H9 (cell line): ENCODE data around the gene PLEKHG3. TPM values are rescaled to one million over a fixed set of nuclear protein-coding genes. Genes with fewer than 3 reads are reported as not detected.

Experiments
- DNase-seq: peaks from one replicate; pipeline ENCODE4 v3.0.0-alpha.2; 2017
- H2AFZ ChIP-seq: one replicate; pipeline ENCODE4 v1.6.1; 2013; ENCODE audit warnings: mild to moderate bottlenecking, low read length, control low read depth, moderate library complexity
- H2AK5ac ChIP-seq: 2 replicates; pipeline ENCODE4 v1.6.1; 2013; ENCODE audit warnings: low read length, control low read depth, mixed read lengths; ENCODE audit not compliant: insufficient read length
- H2BK120ac ChIP-seq: one replicate; pipeline ENCODE4 v1.6.1; 2013; ENCODE audit warnings: low read depth, mild to moderate bottlenecking, low read length, control low read depth, inconsistent platforms; ENCODE audit not compliant: poor library complexity, severe bottlenecking
- H2BK12ac ChIP-seq: 2 replicates; pipeline ENCODE4 v1.6.1; 2013; ENCODE audit warnings: low read length, control low read depth, mixed read lengths, low read depth; ENCODE audit not compliant: insufficient read length
- H2BK15ac ChIP-seq: 2 replicates; pipeline ENCODE4 v1.6.1; 2013; ENCODE audit warnings: low read depth, low read length, control low read depth
- H2BK20ac ChIP-seq: one replicate; pipeline ENCODE4 v1.6.1; 2013; ENCODE audit warnings: low read depth, mild to moderate bottlenecking, low read length, control low read depth, inconsistent platforms; ENCODE audit not compliant: poor library complexity, severe bottlenecking
- H2BK5ac ChIP-seq: 2 replicates; pipeline ENCODE4 v1.6.1; 2013; ENCODE audit warnings: low read length, control low read depth, mixed read lengths; ENCODE audit not compliant: insufficient read length
- H3K14ac ChIP-seq: 2 replicates; pipeline ENCODE4 v1.6.1; 2013; ENCODE audit warnings: low read length, control low read depth; ENCODE audit not compliant: insufficient read depth
- H3K18ac ChIP-seq: 2 replicates; pipeline ENCODE4 v1.6.1; 2013; ENCODE audit warnings: low read depth, mild to moderate bottlenecking, mixed read lengths, low read length, control low read depth; ENCODE audit not compliant: insufficient read length
- H3K23ac ChIP-seq: 2 replicates; pipeline ENCODE4 v1.6.1; 2013; ENCODE audit warnings: low read length, control low read depth, mixed read lengths, low read depth; ENCODE audit not compliant: insufficient read length
- H3K23me2 ChIP-seq: 2 replicates; pipeline ENCODE4 v1.6.1; 2013; ENCODE audit warnings: low read depth, mild to moderate bottlenecking, mixed read lengths, low read length, control low read depth; ENCODE audit not compliant: insufficient read length, poor library complexity, severe bottlenecking
- H3K27ac ChIP-seq: 2 replicates; pipeline ENCODE4 v1.5.1; 2013; ENCODE audit warnings: low read length, control low read depth, mixed read lengths, low read depth; ENCODE audit not compliant: insufficient read length
- H3K27me3 ChIP-seq: 2 replicates; pipeline ENCODE4 v1.6.1; 2013; ENCODE audit warnings: low read length, control low read depth, inconsistent platforms; ENCODE audit not compliant: insufficient read depth
- H3K4ac ChIP-seq: 2 replicates; pipeline ENCODE4 v1.6.1; 2013; ENCODE audit warnings: low read depth, mild to moderate bottlenecking, control low read depth, inconsistent platforms, low read length, moderate library complexity
- H3K4me1 ChIP-seq: 2 replicates; pipeline ENCODE4 v1.6.1; 2013; ENCODE audit warnings: low read length, control low read depth, inconsistent platforms; ENCODE audit not compliant: insufficient read depth
- H3K4me2 ChIP-seq: 2 replicates; pipeline ENCODE4 v1.6.1; 2013; ENCODE audit warnings: low read length, control low read depth, mixed read lengths; ENCODE audit not compliant: insufficient read length, insufficient read depth
- H3K56ac ChIP-seq: 2 replicates; pipeline ENCODE4 v1.6.1; 2013; ENCODE audit warnings: low read depth, mild to moderate bottlenecking, mixed read lengths, low read length, control low read depth; ENCODE audit not compliant: insufficient read length
- H3K79me1 ChIP-seq: 2 replicates; pipeline ENCODE4 v1.6.1; 2013; ENCODE audit warnings: low read depth, mild to moderate bottlenecking, moderate library complexity, low read length, control low read depth, inconsistent platforms; ENCODE audit not compliant: insufficient read depth, poor library complexity, severe bottlenecking
- H3K79me2 ChIP-seq: 2 replicates; pipeline ENCODE4 v1.6.1; 2013; ENCODE audit warnings: low read length, control low read depth, inconsistent platforms; ENCODE audit not compliant: insufficient read depth
- H3K9ac ChIP-seq: 2 replicates; pipeline ENCODE4 v1.6.1; 2013; ENCODE audit warnings: low read length, control low read depth, mixed read lengths; ENCODE audit not compliant: insufficient read length; ENCODE audit errors: extremely low read depth
- H3K9me3 ChIP-seq: one replicate; pipeline ENCODE4 v1.6.1; 2013; ENCODE audit warnings: low read depth, low read length, inconsistent platforms; ENCODE audit not compliant: control insufficient read depth
- H3T11ph ChIP-seq: one replicate; pipeline ENCODE4 v1.6.1; 2013; ENCODE audit warnings: mild to moderate bottlenecking, low read length, control low read depth, inconsistent platforms
- H4K20me1 ChIP-seq: one replicate; pipeline ENCODE4 v1.6.1; 2013; ENCODE audit not compliant: control insufficient read depth, insufficient read length, insufficient read depth
- H4K5ac ChIP-seq: 2 replicates; pipeline ENCODE4 v1.6.1; 2013; ENCODE audit warnings: low read depth, mild to moderate bottlenecking, mixed read lengths, low read length, control low read depth; ENCODE audit not compliant: insufficient read length
- H4K8ac ChIP-seq: replicated peaks from 2 replicates; pipeline ENCODE4 v1.6.1; 2013; ENCODE audit warnings: low read length, control low read depth, mixed read lengths, low read depth; ENCODE audit not compliant: insufficient read length
- H4K91ac ChIP-seq: 2 replicates; pipeline ENCODE4 v1.6.1; 2013; ENCODE audit warnings: low read depth, mild to moderate bottlenecking, moderate library complexity, mixed read lengths, low read length, control low read depth; ENCODE audit not compliant: insufficient read length
- H3K27ac Mint-ChIP-seq, 3 experiments: 2 replicates in 2 of 3; 3 replicates in 1 of 3; pipeline ENCODE4 v1.8.0; 2020 to 2021; ENCODE audit warnings: mixed read lengths in 3 of 3, mild to moderate bottlenecking in 1 of 3, moderate library complexity in 1 of 3
- H3K27me3 Mint-ChIP-seq: 2 replicates; pipeline ENCODE4 v1.8.0; 2021; ENCODE audit warnings: low read depth, mild to moderate bottlenecking, moderate library complexity, mixed read lengths
- H3K36me3 Mint-ChIP-seq, 3 experiments: 2 replicates in 2 of 3; 3 replicates in 1 of 3; pipeline ENCODE4 v1.8.0; 2020 to 2021; ENCODE audit warnings: low read depth in 3 of 3, mixed read lengths in 3 of 3; ENCODE audit not compliant: insufficient read depth in 1 of 3
- H3K4me1 Mint-ChIP-seq, 2 experiments: 2 replicates each; pipeline ENCODE4 v1.8.0; 2020; ENCODE audit warnings: mixed read lengths in 2 of 2
- H3K4me3 Mint-ChIP-seq, 2 experiments: 2 replicates in 1 of 2; 3 replicates in 1 of 2; pipeline ENCODE4 v1.8.0; 2020 to 2021; ENCODE audit warnings: mild to moderate bottlenecking in 2 of 2, mixed read lengths in 2 of 2, moderate library complexity in 1 of 2
- H3K9me3 Mint-ChIP-seq, 2 experiments: 2 replicates in 1 of 2; 3 replicates in 1 of 2; pipeline ENCODE4 v1.8.0; 2020; ENCODE audit warnings: mild to moderate bottlenecking in 2 of 2, mixed read lengths in 2 of 2, moderate library complexity in 1 of 2
- WGBS: extraction: QIAGEN DNeasy Blood & Tissue Kit; methylation state at CpG from one replicate; pipeline ENCODE4 v1.1.7; 2013; ENCODE audit warnings: missing lambda C conversion rate, low lambda C conversion rate, mixed read lengths; ENCODE audit not compliant: insufficient read length; ENCODE audit errors: extremely low coverage; 5-methylcytosine and 5-hydroxymethylcytosine counted together
- total RNA-seq: library from RNA; stranded (reverse); gene quantifications from 2 replicates; pipeline ENCODE4 v1.2.1, GENCODE V29; 2021
- TF ChIP-seq, protein P1 (sequence below): fragments of 200-600 bp; sonication (generic); conservative IDR thresholded peaks from 3 replicates; pipeline ENCODE4 v1.8.0; 2021; ENCODE audit warnings: antibody characterized with exemption, mild to moderate bottlenecking

The PLEKHG3 gene
- total RNA-seq, 1 experiment from 2014 or later = 48.5 TPM

GRCh38 chr14:64786296-64787149 lies 82.3 kb downstream of the PLEKHG3 start:
- DNase-seq = no peak
- no peak overlapping the region for H3K18ac ChIP-seq
- H4K5ac ChIP-seq = no peak overlapping the region
- H2BK20ac ChIP-seq = no peak overlapping the region
- WGBS = no CpG with 5 or more reads among the region's 24 CpGs
- no peak overlapping the region for H3K9ac ChIP-seq
- no peak overlapping the region for H2AK5ac ChIP-seq
- H3K4me3 Mint-ChIP-seq = no peak overlapping the region
- no peak overlapping the region for H2BK12ac ChIP-seq
- peaks cover 4% of the 10 kb centered on the region for H4K20me1 ChIP-seq
- no peaks in the 10 kb centered on the region for H3K36me3 Mint-ChIP-seq
- H3K27ac Mint-ChIP-seq = peak overlapping the region in 1 of 3 experiments; percentile 91; a peak in 2 of 7 replicates
- no peaks in the 10 kb centered on the region for H3K27me3 ChIP-seq
- no peak overlapping the region for H2AFZ ChIP-seq
- no peaks in the 10 kb centered on the region for H3K9me3 Mint-ChIP-seq
- no peaks in the 10 kb centered on the region for H3K79me2 ChIP-seq
- H3K56ac ChIP-seq = no peak overlapping the region
- TF ChIP-seq, protein P1, sequence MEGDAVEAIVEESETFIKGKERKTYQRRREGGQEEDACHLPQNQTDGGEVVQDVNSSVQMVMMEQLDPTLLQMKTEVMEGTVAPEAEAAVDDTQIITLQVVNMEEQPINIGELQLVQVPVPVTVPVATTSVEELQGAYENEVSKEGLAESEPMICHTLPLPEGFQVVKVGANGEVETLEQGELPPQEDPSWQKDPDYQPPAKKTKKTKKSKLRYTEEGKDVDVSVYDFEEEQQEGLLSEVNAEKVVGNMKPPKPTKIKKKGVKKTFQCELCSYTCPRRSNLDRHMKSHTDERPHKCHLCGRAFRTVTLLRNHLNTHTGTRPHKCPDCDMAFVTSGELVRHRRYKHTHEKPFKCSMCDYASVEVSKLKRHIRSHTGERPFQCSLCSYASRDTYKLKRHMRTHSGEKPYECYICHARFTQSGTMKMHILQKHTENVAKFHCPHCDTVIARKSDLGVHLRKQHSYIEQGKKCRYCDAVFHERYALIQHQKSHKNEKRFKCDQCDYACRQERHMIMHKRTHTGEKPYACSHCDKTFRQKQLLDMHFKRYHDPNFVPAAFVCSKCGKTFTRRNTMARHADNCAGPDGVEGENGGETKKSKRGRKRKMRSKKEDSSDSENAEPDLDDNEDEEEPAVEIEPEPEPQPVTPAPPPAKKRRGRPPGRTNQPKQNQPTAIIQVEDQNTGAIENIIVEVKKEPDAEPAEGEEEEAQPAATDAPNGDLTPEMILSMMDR = no peak
- H3K23me2 ChIP-seq = no peaks in the 10 kb centered on the region
- no peak overlapping the region for H2BK120ac ChIP-seq
- no peak overlapping the region for H3K14ac ChIP-seq
- H3K23ac ChIP-seq = no peak overlapping the region
- no peak overlapping the region for H4K91ac ChIP-seq
- H3K79me1 ChIP-seq = no peaks in the 10 kb centered on the region
- H2BK15ac ChIP-seq = no peak overlapping the region; the same call in 1 of the 2 replicates
- no peak overlapping the region for H2BK5ac ChIP-seq
- H3K9me3 ChIP-seq = no peaks in the 10 kb centered on the region
- H4K8ac ChIP-seq = no peak overlapping the region
- H3T11ph ChIP-seq = no peak overlapping the region
- no peak overlapping the region for H3K4ac ChIP-seq
- H3K4me1 Mint-ChIP-seq = peaks cover 15 to 17% of the 10 kb centered on the region in 2 experiments
- peaks cover 3% of the 10 kb centered on the region; the same call in 1 of the 2 replicates for H3K27me3 Mint-ChIP-seq
- no peak overlapping the region for H3K4me2 ChIP-seq
- H3K4me1 ChIP-seq = no peaks in the 10 kb centered on the region
- no peak overlapping the region for H3K27ac ChIP-seq
